NOMO-1 treated with DMSO at 0.1 percent for 48 hours (cell line): Measurements from ENCODE around the gene CTIF.
"Not testable (repeated sequence)": the region's sequence is repeated elsewhere in the genome, so short reads cannot be mapped to it uniquely, and the experiment has no call there.

Experiments used
- DNase-seq: peaks from one replicate; lab custom pipeline; 2025; ENCODE audit not compliant: unreplicated experiment; lab: John Stamatoyannopoulos, UW

CTIF gene

DNA sequence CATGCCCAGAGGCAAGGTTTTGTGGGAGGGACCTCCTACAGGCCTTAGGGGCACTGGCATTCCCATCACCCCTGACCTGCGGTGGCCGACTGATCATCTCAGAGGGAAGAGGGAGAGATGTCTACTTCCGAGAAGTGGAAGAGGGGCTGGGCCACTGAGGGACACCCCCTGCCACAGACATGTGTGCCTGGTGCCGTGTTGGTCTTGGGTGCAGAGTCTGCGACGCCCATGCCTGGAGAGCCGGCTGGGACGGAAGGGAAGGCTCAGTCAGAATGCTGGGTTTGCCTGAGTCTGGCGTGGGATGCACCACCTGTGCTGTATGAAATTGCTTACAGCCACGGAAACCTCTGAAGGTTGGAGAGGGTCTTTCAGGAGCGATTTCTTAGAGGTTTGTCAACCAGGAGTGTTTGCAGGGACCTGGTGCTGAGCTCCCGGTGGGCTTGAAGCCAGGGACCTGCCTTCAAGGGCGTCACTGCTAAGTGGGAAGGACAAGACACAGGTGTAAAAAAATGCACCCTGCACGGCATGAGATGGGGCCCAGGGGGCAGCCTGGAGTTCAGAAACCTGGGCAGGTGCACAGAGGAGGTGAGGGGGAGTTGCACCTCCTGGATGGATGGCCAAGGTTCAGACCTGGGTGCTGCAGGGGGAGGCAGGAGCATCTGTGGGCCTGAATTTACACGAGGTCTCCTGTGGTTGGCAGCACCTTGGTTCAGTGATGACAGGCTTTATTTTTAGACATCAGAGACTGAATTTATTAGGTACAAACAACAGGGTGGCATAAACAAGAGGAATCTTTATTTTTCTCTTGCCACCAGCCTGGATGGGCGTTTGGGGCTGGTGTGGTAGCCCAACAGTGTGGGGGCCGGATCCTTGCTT lies 100.3 kb downstream of the CTIF start:
- DNase-seq: no peak

DNA sequence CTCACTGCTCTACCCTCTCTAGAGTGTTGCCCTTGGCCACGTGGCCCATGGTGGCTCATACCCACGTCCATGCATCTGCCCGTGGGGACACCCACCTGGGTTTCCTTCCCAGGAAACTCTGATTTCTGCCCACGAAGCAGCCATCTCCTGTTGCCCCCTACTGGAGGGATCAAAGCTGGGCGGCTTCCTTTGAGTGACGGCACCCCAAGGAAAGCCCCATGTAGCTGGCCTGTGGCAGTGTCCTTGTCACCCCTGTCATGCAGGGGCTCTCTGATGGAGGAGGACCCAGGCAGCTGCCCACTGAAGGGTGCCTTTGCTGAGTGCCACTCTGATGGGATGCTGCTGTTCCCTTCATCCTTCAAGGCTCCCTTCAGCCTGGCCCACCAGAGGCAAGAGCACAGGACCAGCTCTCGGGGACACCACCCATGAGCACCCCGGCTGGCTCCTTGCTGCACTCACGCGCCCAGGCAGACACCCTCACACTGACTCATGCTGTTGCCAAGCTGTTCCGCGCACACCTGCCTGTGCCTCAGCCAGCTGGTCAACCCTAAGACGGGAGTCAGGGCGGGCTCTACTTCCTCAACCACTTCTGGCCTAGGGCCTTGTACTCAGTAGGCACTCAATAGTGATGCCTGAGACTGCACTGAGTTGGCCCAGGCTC lies 101.1 kb downstream of the CTIF start:
- no peak for DNase-seq

DNA sequence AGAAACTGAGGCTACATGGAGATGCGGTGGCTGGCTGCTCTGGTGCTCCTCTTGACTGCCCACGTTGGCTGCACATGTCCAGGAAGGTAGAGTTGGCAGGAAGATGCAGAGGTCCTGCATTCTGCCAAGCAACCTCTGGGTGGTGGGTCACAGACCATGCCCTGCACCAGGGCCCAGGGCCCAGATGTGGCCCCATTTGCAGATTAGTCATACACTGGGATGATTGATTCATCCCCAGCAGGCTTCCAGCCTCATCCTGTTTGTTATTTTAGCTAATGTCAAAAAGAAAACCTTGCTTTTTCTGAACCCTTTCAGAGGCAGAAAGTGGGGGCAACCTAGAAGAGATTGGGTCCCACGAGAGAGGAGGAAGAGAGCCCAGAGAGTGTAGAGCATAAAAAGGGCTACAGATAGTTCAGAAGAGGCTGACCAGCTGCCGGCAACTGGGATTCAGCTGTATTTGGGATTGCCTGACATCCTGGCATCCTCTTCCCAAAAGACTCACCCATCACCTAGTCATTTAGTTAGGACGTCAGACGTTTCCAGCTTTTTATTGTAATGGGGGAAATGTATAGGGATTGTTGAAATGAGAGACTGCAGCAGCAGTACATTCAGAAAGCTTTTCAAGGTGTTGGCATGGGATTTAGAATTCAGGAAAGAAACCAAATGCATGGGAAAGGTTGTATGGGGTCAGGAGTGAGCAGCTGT lies 101.9 kb downstream of the CTIF start:
- DNase-seq: no peak

DNA sequence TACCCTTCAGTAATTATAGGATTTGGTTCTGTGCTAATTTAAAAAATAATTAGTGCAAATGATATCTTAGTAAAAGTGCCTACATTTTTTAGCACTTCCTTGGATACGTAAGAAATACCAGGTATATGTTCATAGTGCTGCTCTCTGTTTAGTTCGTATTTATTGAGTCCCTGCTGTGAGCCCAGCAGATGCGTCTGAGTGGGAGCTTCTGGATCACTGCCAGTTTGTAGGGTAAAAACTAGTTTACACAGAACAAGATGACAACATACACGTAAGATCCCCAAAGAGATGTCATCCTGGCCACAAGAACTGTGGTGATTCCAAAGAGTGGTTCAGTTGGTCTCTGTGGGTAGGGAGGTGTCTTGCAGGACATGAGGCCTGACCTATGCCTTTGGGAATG lies 103.2 kb downstream of the CTIF start:
- no peak for DNase-seq

DNA sequence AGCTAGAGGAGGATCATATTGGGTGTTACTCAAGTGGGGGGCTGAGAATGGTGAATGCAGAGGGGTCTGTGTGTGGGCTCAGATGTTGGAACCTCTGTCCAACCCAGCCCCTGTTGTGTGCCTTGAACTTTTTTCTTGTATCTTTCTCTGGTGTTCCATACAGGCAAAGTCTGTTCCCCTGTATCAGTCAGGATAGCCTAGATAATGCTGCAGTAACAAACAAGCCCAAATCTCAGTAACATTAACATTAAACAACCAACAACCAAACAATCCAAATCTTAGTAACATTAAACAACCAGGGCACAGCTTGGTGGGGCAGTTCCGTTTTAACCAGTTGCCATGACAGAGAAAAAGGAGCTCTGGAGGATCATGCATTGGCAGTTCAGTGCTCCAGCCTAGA lies 103.7 kb downstream of the CTIF start:
- DNase-seq: no peak

DNA sequence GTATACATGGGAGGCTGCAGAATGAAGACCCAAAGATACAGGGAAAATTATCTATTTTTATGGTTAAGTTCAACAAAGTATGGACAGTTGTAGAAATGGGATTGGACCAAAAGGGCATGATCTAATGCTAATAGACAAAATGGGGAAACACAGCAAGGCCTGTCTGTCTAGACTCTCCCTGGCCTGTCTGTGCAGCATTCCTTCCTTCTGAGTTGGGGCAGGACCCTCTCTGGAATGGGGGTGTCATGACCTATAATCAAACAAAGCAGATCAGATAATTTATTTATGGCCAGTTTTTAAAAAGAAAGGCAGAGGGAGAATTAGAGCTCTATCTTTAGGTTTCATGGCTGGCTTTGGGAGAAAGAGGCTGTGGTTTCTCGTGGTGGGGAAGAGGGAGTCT lies 104.4 kb downstream of the CTIF start:
- no peak for DNase-seq

DNA sequence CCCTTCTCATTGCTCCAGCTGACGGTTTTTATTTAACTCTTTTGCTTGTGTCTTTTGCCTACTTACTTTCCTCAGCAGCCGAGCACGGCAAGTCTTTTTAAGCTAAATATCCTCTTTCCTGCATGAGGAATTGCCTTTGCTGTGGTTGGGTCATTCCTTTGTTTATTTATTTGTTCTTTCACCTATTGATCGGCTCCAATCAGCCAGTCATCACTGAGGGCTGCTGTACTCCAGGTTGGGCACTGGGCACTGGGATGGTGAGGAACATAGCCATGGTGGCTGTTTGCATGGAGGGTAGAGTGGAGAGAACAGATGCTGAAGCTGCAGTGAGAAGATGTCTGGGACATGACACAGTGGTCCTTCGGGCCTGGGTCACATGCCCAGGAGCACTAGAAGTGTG lies 105.2 kb downstream of the CTIF start:
- DNase-seq: no peak

DNA sequence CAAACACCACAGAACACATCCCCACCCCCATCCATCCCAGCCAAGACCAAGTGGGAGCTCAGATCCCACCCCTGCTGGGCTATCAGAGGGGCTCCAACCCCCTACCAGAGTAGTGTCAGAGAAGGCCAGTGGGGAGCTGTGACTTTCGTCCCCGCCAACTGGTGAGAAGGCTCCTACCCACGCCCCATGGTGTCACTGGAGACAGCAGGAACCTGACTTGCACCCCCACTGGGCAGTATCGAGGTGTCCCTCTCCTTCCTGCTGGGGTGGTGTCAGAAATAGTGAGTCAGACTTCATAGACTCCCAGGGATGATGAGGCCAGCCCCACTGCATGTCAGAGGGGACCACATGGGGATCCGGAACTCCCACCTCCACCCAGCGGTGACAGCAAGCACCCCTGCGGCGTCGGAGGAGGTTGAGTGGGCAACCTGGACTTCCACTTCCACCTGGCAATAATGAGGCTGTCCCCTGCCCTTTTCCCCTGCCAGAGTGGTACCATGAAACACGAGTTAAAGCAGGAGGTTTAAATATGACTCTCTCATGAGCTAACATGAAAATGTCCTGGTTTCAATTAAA lies 106.7 kb downstream of the CTIF start:
- no peak for DNase-seq

DNA sequence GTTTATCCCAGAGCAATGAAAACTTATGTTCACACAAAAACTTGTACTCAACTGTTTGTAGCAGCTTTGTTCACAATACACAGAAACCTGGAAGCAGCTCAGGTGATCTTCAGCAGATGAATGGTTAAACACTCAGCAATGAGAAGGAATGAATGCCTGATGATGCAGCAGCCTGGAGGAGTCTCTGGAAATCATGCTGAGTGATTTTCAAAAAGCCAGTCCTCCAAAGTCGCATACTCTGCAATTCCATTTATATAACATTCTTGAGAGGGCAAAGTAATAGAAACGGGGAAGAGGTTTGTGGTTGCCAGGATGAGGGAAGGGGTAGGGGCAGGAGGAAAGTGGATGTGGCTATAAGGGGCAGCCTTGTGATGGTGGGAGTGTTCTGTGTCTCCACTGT lies 108.1 kb downstream of the CTIF start:
- DNase-seq: no peak

DNA sequence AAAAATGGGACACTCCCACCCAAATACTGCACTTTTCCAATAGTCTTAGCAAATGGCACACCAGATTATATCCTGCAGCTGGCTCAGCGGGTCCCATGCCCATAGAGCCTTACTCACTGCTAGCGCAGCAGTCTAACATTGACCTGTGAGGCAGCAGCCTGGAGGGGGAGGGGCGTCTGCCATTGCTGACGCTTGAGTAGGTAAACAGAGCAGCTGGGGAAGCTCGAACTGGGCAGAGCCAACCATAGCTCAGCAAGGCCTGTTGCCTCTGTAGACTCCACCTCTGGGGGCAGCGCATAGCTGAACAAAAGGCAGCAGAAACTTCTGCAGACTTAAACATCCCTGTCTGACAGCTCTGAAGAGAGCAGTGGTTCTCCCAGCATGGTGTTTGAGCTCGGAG lies 110.4 kb downstream of the CTIF start:
- no peak for DNase-seq

DNA sequence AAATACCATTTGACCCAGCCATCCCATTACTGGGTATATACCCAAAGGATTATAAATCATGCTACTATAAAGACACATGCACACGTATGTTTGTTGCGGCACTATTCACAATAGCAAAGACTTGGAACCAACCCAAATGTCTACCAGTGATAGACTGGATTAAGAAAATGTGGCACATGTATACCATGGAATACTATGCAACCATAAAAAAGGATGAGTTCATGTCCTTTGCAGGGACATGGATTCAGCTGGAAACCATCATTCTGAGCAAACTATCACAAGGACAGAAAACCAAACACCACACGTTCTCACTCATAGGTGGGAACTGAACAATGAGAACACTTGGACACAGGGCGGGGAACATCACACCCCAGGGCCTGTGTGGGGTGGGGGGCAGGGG lies 115.8 kb downstream of the CTIF start:
- DNase-seq: not testable (repeated sequence)

DNA sequence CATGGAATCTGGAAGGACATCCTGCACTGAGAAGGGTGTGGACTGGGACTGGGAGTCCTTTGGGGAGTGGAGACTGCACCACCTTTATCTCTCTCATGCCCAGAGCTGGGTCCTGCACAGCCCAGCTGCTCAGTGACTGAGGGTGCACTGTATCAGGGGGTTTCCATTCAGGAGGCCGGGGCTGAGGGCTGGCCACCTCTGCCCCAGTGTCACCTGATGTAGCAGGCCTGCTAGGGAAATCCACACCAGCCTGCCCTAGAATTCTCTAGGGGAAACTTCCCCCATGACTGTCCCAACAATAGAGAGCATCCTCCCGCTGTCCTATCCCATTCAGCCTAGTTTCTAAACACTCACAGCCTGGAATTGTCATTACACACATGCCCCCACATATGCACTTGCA lies 116.7 kb downstream of the CTIF start:
- DNase-seq: no peak

DNA sequence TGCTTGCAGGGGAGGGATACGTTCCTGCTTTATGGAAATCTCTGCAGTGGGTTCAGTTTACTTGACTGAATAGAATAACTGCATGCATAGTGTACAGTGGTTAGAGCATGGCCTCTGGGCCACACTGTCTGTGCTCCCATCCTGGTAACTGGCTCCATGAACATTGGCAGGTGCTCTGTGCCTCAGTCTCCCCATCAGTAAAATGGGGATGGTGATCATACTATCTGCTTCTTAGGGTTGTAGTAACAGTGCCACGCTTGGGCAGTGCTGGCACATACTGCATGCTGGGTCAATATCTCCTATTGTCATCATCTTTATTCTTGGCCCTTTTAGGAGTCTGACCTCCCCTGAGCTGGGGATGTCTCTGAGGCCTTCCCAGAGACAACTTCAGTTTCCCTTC lies 117.3 kb downstream of the CTIF start:
- DNase-seq: no peak

DNA sequence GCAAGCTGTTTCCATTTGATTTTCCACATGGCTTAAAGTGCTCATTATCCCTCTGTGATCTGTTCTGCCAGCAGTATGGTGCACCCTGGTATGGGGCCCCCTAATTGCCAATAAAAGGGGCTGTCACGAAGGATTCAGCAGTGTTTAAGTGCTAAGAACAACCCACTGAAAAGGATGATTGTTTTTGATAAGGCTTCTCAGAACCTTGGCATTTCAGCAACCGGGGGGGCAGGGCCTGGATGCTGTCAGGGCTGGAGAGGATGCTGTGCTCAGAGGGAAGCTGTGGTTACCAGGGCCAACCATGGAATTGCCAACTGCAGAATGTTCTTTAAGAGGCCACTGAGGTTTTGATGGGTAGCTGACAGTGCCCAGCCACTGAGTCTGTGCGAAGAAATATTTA lies 117.8 kb downstream of the CTIF start:
- no peak for DNase-seq

DNA sequence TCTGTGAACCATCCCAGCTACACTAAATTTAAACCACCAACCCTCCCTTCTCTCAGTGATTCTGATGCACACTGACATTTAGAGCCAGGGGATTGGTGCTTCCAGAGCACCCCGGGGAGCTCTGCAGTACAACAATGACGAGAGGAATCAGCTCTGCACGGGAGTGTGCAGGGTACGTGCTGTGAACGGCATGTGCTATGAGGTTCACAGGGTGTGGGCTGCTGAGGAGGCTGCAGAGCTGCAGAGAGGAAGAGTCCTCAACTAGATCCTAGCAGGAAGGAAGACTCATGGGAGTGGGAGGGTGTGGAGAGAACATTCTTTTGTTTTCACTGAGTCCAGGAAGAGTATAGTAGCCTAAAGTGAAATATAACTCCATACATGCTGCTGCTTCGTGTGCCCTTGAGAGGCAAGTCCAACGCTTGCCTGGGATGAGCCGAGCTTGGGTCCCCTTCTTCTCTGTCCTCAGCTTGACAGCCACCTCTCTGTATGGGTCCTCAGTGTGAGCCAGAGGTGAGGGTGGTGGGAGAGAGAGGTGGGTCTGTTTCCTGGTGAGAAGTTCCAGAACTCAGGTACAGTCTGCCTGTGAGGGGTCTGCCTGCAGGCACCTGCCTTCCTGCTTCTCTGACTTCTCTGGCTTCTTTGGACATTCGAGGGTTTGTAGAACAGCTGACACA lies 118.8 kb downstream of the CTIF start:
- no peak for DNase-seq

DNA sequence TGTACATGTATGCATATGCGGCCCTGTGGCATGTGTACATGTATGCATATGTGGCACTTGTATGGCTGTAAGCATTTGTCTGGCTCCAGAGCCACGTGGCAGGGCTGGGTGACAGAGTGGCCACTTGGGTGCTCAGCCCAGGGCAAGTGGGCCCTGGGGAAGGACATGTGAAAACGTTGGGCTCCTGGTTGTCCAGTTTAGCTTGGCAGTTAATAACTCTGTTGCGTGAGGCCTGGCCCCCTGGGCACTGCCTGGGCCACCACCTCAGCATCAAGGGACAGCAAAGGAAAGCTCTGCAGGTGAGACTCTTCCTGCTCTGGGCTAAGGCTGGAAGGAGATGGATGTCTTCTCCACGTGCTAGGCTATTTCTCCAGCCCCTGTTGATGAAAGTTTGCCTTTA lies 119.9 kb downstream of the CTIF start:
- DNase-seq: no peak

DNA sequence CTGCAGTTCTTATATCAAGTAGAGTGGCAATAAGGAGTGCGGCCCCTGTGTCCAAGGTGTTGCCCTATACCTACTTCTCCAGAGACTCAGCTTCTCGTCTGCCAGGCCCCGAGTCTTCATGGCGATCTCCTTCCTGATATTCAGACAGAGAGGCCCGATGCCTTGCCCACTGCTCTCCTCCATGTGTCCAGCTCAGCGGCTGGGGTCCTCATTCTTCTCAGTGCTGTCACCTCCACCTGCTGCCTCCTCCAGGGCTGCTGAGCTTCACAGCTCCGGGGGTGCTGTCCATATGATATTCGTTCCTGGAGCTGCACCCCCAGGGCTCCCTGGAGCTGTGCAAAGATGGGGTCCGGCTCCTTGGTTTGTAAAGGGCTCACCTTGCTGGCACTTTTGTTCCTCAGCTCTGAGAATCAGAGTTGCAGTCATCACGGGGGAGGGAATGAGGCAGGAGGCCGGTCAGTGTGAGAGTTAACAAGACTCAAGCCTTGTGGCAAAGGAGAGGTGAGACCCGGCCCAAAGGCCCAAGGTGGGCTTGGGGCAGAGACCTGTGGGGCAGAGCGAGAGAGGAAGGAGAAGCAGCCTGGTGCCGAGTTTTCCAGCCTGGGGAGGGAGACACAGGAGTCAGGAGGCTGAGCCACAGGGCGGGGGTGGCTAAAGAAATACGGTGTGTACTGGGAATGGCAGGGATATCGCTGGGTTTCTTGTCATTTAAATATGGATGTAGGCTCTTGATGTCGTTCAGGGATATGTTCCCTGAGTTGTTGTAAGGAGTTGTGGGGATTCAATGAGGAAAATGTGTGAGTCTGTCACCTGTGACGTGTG lies 120.6 kb downstream of the CTIF start:
- no peak for DNase-seq

DNA sequence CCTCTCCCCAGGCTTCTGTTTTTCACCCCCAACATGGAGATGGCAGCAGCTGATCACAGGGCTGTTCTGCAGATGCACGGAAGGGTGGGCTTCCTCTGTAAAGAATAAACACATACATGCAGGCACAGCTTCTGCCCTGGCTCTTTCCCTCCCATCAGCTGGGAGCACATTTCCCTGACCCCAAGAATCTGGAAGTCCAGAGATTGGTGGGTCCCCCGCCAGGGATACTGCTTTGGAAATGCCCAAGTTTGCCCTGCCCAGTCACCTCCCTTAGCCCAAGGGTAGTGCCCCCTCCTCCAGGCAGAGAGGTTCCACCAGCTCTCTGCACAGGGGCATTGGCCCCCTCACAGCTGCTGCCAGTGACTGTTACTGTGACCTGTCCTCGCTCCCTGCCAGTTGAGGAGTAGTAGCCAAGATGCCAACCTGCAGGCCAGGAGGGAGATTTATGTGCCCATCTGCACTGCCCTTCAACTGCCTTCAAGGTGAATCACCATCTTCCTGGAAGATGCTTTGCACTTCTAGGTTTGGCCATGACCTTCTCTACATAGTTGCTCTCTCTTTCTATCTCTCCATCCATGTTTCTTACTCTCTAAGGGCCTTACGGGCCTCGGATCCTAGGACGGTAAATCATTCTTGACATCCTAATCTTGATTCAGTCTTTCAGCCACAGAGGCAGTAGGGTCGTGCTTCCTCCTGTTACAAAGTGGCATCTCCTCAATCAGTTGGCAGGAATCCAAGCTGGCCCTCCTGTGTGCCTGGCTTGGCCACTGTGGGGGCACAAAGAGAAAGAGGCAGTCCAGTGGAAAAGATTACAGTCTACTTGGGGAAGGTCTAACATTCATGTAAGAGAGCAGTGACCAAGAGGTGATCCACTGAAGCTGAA lies 121.8 kb downstream of the CTIF start:
- DNase-seq: no peak

DNA sequence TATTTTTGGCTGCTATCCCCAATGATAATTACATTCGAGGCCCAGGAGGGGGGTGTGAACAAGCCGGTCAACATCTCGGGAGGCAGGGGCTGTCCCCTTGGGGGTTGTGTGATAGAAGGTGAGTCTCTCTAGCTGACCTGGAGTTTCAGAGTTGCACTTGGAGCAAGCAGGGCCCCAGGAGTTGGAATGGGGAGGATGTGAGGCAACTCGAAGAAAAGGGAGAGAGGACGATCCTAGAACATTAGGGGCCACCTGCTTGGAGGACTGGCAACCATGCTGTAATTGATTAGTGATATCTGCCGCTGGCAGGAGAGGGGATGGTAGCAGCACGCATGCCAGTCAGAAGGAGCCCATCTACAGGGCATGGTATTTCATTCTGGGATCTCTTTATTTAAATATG lies 122.6 kb downstream of the CTIF start:
- no peak for DNase-seq
